ENCODE results near the gene SLC4A11. TPM values are rescaled to one million over a fixed set of nuclear protein-coding genes. Genes with fewer than 3 reads are reported as not detected.
A peak's percentile ranks its signal among the peaks of the same experiment; 100 is the strongest.

The SLC4A11 gene
- total and polyA plus RNA-seq, 11 donors: 0.08 to 1.0 (median 0.22) TPM; not detected in 1

DNA sequence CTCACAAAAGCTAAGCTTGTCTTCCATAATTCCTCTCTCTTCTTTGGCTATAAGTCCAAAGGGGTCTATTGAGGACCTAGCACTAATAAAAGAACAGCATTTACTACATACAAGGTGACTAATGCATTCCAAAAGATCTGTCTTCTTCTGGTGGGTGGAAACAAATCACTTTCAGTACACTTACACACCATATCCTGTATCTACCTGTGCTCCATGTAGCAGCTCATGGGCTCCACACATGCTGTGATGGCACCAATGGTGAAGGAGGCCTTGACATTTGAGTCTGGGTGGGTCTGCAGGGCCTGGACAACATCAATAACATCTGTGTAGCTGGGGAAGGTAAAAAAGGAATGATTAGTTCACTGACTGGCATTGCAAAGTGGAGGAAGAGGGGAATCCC, 42.4 kb upstream of the SLC4A11 start:
- ATAC-seq: no peak
- no peaks in the 10 kb centered on the region for H3K4me1 ChIP-seq
- no peak for DNase-seq
- TF ChIP-seq, protein P1, sequence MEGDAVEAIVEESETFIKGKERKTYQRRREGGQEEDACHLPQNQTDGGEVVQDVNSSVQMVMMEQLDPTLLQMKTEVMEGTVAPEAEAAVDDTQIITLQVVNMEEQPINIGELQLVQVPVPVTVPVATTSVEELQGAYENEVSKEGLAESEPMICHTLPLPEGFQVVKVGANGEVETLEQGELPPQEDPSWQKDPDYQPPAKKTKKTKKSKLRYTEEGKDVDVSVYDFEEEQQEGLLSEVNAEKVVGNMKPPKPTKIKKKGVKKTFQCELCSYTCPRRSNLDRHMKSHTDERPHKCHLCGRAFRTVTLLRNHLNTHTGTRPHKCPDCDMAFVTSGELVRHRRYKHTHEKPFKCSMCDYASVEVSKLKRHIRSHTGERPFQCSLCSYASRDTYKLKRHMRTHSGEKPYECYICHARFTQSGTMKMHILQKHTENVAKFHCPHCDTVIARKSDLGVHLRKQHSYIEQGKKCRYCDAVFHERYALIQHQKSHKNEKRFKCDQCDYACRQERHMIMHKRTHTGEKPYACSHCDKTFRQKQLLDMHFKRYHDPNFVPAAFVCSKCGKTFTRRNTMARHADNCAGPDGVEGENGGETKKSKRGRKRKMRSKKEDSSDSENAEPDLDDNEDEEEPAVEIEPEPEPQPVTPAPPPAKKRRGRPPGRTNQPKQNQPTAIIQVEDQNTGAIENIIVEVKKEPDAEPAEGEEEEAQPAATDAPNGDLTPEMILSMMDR (IDR thresholded peaks at IDR 0.05): no peak
- no peak for TF ChIP-seq POLR2A (IDR thresholded peaks at IDR 0.05)
- H3K27ac ChIP-seq: no peak overlapping the region
- H3K36me3 ChIP-seq: peaks cover 0 to 99% (median 90%) of the 10 kb centered on the region in 9 donors
- H3K9me3 ChIP-seq: no peaks in the 10 kb centered on the region
- no peak overlapping the region for H3K4me3 ChIP-seq
- H3K27me3 ChIP-seq: no peaks in the 10 kb centered on the region
- intact Hi-C loops (cut with DNase I): no loop called here

DNA sequence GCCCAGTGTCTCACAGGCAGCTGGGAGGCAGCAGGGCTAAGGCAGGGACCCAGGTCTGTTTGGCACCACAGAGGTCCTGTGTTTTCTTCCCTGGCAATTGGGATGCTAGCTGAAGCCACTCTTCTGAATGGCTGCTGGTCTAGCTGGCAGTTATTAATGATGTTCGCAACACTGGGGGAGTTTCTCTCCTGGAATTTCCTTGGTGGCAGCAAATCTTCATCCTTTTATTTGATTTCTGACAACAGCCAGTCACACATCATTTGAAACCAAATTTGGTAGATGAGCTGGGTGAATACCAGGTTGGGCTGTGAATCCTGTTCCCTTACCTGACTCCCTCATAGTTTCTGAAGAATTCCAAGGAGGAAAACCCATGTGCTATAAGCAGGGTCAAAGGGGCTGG, 40.8 kb upstream of the SLC4A11 start:
- 75 to 100% (median 96%) methylated on average over 1 of the region's 1 CpG for WGBS, 4 donors
- no peaks in the 10 kb centered on the region for H3K27me3 ChIP-seq
- H3K4me3 ChIP-seq: no peak overlapping the region
- no peak for TF ChIP-seq POLR2A (IDR thresholded peaks at IDR 0.05)
- TF ChIP-seq, protein P1 (IDR thresholded peaks at IDR 0.05): no peak
- no peak overlapping the region for H3K27ac ChIP-seq
- intact Hi-C loops (cut with DNase I): loop anchor here in 2 of 10 donors (10.0 kb wide), 2 partner anchors 55 to 165 kb away; no protein-coding TSS in a partner anchor
- H3K4me1 ChIP-seq: peaks cover 0 to 14% (median 0%) of the 10 kb centered on the region in 12 donors
- ATAC-seq (no peak), DNase-seq (no peak)
- H3K9me3 ChIP-seq: no peaks in the 10 kb centered on the region
- H3K36me3 ChIP-seq: peaks cover 0 to 99% (median 96%) of the 10 kb centered on the region in 9 donors

DNA sequence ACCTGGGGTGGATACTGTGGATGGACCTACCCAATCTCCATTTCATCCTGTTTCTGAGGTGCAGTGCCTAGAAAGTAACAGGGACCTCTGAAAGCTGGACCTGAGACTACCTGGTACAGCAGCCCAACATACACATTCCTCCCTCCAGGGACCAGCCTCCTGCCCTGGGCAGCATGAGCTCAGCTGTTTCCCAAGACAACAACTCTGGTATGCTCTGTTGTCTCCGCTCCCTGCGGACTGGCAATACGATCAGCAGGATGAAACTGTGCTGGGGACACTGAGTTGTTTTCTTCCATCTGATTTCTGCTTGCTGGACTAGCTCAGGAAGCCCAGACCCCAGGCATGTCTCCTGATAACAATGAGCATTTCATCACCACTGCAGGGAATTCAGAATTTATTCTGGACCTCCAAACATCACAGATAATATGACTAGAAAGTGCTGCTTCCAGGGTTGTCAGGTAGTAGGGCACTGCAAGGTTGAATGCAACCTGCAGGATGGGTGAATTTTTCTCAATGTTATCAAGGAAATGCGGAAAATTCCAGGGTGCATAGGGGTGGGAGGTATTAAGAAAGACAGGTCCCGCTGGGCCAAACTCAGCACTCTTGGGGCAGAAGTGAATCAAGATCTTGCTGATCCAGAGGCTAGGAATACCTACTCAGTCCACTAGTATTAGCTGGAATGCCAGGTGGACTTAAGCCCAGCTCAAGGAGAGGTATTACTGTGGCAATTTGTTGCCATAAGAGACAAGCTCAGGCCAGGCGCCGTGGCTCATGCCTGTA, 38.9 kb upstream of the SLC4A11 start:
- intact Hi-C loops (cut with DNase I): loop anchor here in 2 of 10 donors (10.0 kb wide), 2 partner anchors 53 to 163 kb away; no protein-coding TSS in a partner anchor
- Histone ChIP-seq H3K4me3 (no peak overlapping the region), H3K9me3 (no peaks in the 10 kb centered on the region), H3K36me3 (peaks cover 0 to 100% (median 95%) of the 10 kb centered on the region in 9 donors), H3K27ac (no peak overlapping the region), H3K27me3 (no peaks in the 10 kb centered on the region), H3K4me1 (peaks cover 0 to 14% (median 0%) of the 10 kb centered on the region in 12 donors)
- no peak for TF ChIP-seq POLR2A (IDR thresholded peaks at IDR 0.05)
- TF ChIP-seq, protein P1 (IDR thresholded peaks at IDR 0.05): no peak
- DNase-seq (no peak), ATAC-seq (no peak)
- WGBS, 4 donors: 92 to 94% (median 94%) methylated on average over 7 of the region's 7 CpGs

DNA sequence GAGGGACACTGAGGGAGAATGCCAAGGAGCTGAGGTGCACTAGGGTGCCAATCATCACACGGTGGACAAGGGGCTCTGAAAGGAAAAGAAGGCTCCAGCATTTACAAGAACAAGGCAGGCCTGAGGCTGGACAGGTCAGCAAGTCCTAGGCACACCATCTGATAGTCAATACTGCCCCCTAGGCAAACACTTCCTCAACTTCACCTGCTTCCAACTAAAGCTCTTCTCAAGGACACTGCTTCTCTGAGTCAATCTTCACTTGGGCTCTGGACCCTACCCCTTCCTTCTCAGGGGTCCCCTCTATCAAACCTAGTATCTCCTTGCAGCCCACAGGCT, 37.7 kb upstream of the SLC4A11 start:
- Histone ChIP-seq H3K4me3 (no peak overlapping the region), H3K27me3 (no peaks in the 10 kb centered on the region), H3K4me1 (peaks cover 0 to 14% (median 0%) of the 10 kb centered on the region in 12 donors), H3K9me3 (no peaks in the 10 kb centered on the region), H3K27ac (no peak overlapping the region), H3K36me3 (peaks cover 0 to 100% (median 95%) of the 10 kb centered on the region in 9 donors)
- peak in 3 of 4 donors; percentile 11 to 39 (median 14) for ATAC-seq
- TF ChIP-seq, protein P1 (IDR thresholded peaks at IDR 0.05): peak in 5 of 12 donors; percentile 15 to 23 (median 21)
- no peak for TF ChIP-seq POLR2A (IDR thresholded peaks at IDR 0.05)
- intact Hi-C loops (cut with DNase I): loop anchor here in 2 of 10 donors (10.0 kb wide), 2 partner anchors 52 to 162 kb away; no protein-coding TSS in a partner anchor
- no peak for DNase-seq
- WGBS, 4 donors: 36 to 65% (median 46%) methylated on average over 1 of the region's 1 CpG
